Neural cell (in vitro differentiated cells): Measurements from ENCODE around the gene SASH3.

Experiments used
- CTCF ChIP-seq: fragments of 450-650 bp; IDR thresholded peaks from 2 replicates; pipeline ENCODE4 v1.5.1; 2014; ENCODE audit warnings: antibody characterized with exemption, mild to moderate bottlenecking, moderate library complexity; ENCODE audit not compliant: poor library complexity, severe bottlenecking
- EP300 ChIP-seq: fragments of 450-650 bp; conservative IDR thresholded peaks from 2 replicates; pipeline ENCODE4 v1.6.1; 2014; ENCODE audit warnings: antibody characterized with exemption, mild to moderate bottlenecking, moderate library complexity; ENCODE audit not compliant: poor library complexity, severe bottlenecking
- MXI1 ChIP-seq: fragments of 450-650 bp; conservative IDR thresholded peaks from 2 replicates; pipeline ENCODE4 v1.6.1; 2014; ENCODE audit warnings: antibody characterized with exemption, mild to moderate bottlenecking; ENCODE audit not compliant: poor library complexity, severe bottlenecking

DNA sequence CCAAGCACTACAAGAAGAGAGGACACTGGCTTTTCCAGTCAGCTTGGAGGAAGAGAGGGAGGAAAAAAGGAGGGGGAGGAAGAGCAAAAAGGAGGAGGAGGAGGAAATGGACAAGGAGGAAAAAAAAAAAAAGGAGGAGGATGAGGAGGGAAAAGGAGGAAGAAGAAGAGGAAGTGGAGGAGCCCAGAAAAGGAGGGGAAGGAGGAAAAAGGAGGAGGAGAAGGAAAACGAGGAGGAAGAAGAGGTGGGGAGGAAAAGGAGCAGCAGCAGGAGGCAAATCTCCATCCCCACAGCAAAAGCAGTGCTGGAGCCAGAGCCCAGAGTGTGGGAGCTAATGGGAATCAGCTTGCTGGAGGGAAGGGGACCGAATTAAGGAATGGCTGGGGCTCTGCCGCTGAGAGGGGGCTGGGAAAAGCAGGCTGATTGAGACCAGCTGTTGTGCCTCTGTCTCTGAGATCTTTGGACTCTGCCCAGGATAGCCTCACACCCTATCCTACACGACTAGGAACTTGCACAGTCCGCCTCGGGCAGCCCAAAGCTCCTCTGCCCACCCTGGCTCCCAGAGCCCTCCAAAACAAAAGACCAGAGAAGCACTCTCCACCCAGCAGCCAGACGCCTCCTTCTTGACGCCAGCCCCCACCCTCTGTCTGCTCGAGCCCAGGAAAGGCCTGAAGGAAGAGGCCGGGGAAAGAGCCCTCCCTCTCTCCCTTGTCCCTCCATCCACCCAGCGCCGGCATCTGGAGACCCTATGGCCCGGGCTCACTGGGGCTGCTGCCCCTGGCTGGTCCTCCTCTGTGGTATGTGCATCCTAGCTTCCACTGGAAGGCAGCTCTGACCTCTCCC, 41.1 kb upstream of the SASH3 start, which contains the start of gene XPNPEP2:
- TF ChIP-seq EP300 = no peak
- TF ChIP-seq CTCF = no peak
- no peak for TF ChIP-seq MXI1
